Measurements from ENCODE around the gene CFAP100. TPM values are rescaled to one million over a fixed set of nuclear protein-coding genes. Genes with fewer than 3 reads are reported as not detected.

CFAP100 gene
- total RNA-seq, 1 experiment from 2014 or later, result not detected

GRCh38 chr3:126414961-126415660 lies 20.4 kb downstream of the CFAP100 start:
- CTCF ChIA-PET, result no interaction called here
- ATAC-seq, result no peak; the same call in 1 of the 2 replicates

More at GRCh38 chr3:126414961-126415660, 20.4 kb downstream of the CFAP100 start:
- H3K4me1 ChIP-seq (ENCODE audit: control insufficient read depth in 1 of 2, insufficient read depth in 2 of 2, low read length in 2 of 2), result peaks cover 5 to 12% of the 10 kb centered on the region in 2 experiments; a peak in 3 of 4 replicates
- no peak overlapping the region for H3K9ac ChIP-seq (ENCODE audit: low read length)
- ChIA-PET POLR2A (no interaction called here), RAD21 (ENCODE audit: low non-redundant PET in 1 of 2, low total read pairs in 2 of 2, uncharacterized antibody in 2 of 2, unreplicated experiment in 2 of 2) (no interaction called here)
- H4K20me1 ChIP-seq (ENCODE audit: insufficient read depth), result no peaks in the 10 kb centered on the region
- H3K4me3 ChIP-seq (replicated peaks in 1 of 2; ENCODE audit: low read depth in 1 of 2, low read length in 2 of 2), result no peak overlapping the region
- no TSS peak for BruUV-seq (replicated peaks)
- H3K9me3 ChIP-seq (ENCODE audit: control insufficient read depth in 1 of 2, insufficient read depth in 1 of 2, low read depth in 1 of 2, low read length in 2 of 2), result no peaks in the 10 kb centered on the region
- no peak overlapping the region for H3K27ac ChIP-seq (ENCODE audit: low read depth, low read length)
- no peak overlapping the region for H3K4me2 ChIP-seq (ENCODE audit: low read length)
- no peaks in the 10 kb centered on the region for H3K79me2 ChIP-seq (ENCODE audit: insufficient read depth, low read length)
- H3K27me3 ChIP-seq (ENCODE audit: insufficient read depth, low read length), result 0 out of 2 replicates have a peak, but pooled peaks cover 7% of the 10 kb centered on the region
- no peak for TF ChIP-seq TCF7L2 (IDR thresholded peaks at IDR 0.05; ENCODE audit: borderline replicate concordance, extremely low read depth, insufficient read depth, insufficient read length)
- TF ChIP-seq CTCF (IDR thresholded peaks at IDR 0.05 in 2 of 3, conservative IDR thresholded peaks at IDR 0.05 in 1 of 3; ENCODE audit: borderline replicate concordance in 1 of 3, insufficient read depth in 1 of 3, low read depth in 2 of 3, low read length in 2 of 3), result no peak
- no peak for TF ChIP-seq YY1 (IDR thresholded peaks at IDR 0.05; ENCODE audit: extremely low read depth, insufficient replicate concordance, low read depth, low read length)
- TF ChIP-seq ZNF274 (IDR thresholded peaks at IDR 0.05; ENCODE audit: low read depth, low read length), result no peak
- TF ChIP-seq RAD21 (IDR thresholded peaks at IDR 0.05; ENCODE audit: low read depth), result no peak
- TF ChIP-seq REST (IDR thresholded peaks at IDR 0.05; ENCODE audit: low read depth), result no peak
- no peak for TF ChIP-seq ELF1 (IDR thresholded peaks at IDR 0.05; ENCODE audit: borderline replicate concordance, low read depth)
- TF ChIP-seq FOSL1 (IDR thresholded peaks at IDR 0.05; ENCODE audit: low read depth), result no peak
- no peak for DNase-seq (ENCODE audit: low read depth, low spot score)
- H2AFZ ChIP-seq (ENCODE audit: low read depth, low read length, poor library complexity, severe bottlenecking), result no peak overlapping the region
- no peaks in the 10 kb centered on the region for H3K36me3 ChIP-seq (ENCODE audit: control insufficient read depth in 1 of 2, insufficient read depth in 2 of 2, low read length in 2 of 2)
- intact Hi-C loops (cut with micrococcal nuclease), result no loop called here
- no peaks in the 10 kb centered on the region for H3K9me2 ChIP-seq (ENCODE audit: insufficient read depth)
